NCI-H2196 treated with DMSO at 0.1 percent for 48 hours (cell line): ENCODE data around the gene KANSL3.

Experiments used
- DNase-seq: peaks from one replicate; lab custom pipeline; 2025; ENCODE audit not compliant: unreplicated experiment; lab: John Stamatoyannopoulos, UW

The KANSL3 gene

GRCh38 chr2:96546797-96547196 lies 91.3 kb downstream of the KANSL3 start:
- no peak for DNase-seq

DNA sequence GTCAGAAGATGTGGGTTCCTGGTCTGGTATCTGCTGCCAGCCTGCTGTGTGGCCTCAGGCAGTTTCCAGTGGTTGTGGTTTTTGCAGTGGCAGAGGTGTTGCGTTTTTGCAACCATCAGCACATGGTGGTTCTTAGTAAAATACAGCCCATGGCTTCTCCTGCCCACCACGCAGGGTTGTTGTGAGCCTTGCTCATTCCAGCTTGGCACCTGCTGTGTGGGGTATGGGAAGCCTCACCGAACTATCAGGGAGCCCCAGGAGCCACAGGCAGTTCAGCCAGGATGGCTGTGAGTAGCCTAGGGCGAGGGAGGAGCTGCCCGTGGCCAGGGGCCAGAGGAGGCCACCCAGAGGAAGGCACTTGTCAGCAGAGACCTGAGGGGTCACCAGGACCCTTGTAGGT lies 91.8 kb downstream of the KANSL3 start:
- DNase-seq, result no peak
